DMS53 treated with DMSO at 0.1 percent for 48 hours (cell line): ENCODE data around the gene CILP.
"Not testable (repeated sequence)": the region's sequence is repeated elsewhere in the genome, so short reads cannot be mapped to it uniquely, and the experiment has no call there.

ENCODE experiments used
- DNase-seq: peaks from one replicate; lab custom pipeline; 2025; ENCODE audit not compliant: unreplicated experiment; lab: John Stamatoyannopoulos, UW

CILP gene

GRCh38 chr15:65210770-65211481 lies at the start of gene CILP:
Gene CILP, minus strand, starts transcription at chr15:65211473. Its CDS starts 1,718 bp downstream, at chr15:65209755.
- DNase-seq: no peak

GRCh38 chr15:65260968-65261367 lies 49.7 kb upstream of the CILP start:
- no peak for DNase-seq

- DNase-seq: no peak
Measured at GRCh38 chr15:65259367-65259797, 48.1 kb upstream of the CILP start.

GRCh38 chr15:65258375-65259262 lies 47.3 kb upstream of the CILP start:
- no peak for DNase-seq

- DNase-seq: no peak
Measured at GRCh38 chr15:65255486-65256140, 44.3 kb upstream of the CILP start.

GRCh38 chr15:65254758-65255157 lies 43.5 kb upstream of the CILP start:
- no peak for DNase-seq

- no peak for DNase-seq
Measured at GRCh38 chr15:65254356-65254755, 43.1 kb upstream of the CILP start.

GRCh38 chr15:65249641-65250040 lies 38.4 kb upstream of the CILP start:
- no peak for DNase-seq

GRCh38 chr15:65248511-65249255 lies 37.4 kb upstream of the CILP start:
- DNase-seq: no peak

- DNase-seq: no peak
Measured at GRCh38 chr15:65246939-65247338, 35.7 kb upstream of the CILP start.

- no peak for DNase-seq
Measured at GRCh38 chr15:65246026-65246714, 34.9 kb upstream of the CILP start.

- no peak for DNase-seq
Measured at GRCh38 chr15:65245096-65245856, 34.0 kb upstream of the CILP start.

- no peak for DNase-seq
Measured at GRCh38 chr15:65244638-65245037, 33.4 kb upstream of the CILP start.

- DNase-seq: not testable (repeated sequence)
Measured at GRCh38 chr15:65236443-65236842, 25.2 kb upstream of the CILP start.

GRCh38 chr15:65233696-65234095 lies 22.4 kb upstream of the CILP start:
- DNase-seq: no peak

- DNase-seq: no peak
Measured at GRCh38 chr15:65232520-65232919, 21.2 kb upstream of the CILP start.

GRCh38 chr15:65231306-65231705 lies 20.0 kb upstream of the CILP start:
- no peak for DNase-seq

- not testable (repeated sequence) for DNase-seq
Measured at GRCh38 chr15:65226901-65227300, 15.6 kb upstream of the CILP start.

- no peak for DNase-seq
Measured at GRCh38 chr15:65226221-65226620, 14.9 kb upstream of the CILP start.

- no peak for DNase-seq
Measured at GRCh38 chr15:65223996-65224395, 12.7 kb upstream of the CILP start.
